ENCODE results near the gene PLCH1.

PLCH1 gene

GRCh38 chr3:155744626-155745324, at the start of gene PLCH1:
PLCH1 (minus strand) TSS chr3:155745071; CDS start chr3:155704224, 40,847 bp downstream.
- TF ChIP-seq FOXP2 (optimal IDR thresholded peaks at IDR 0.05; ENCODE audit: control extremely low read depth, extremely low read length, insufficient read depth) = no peak
- no peak for TF ChIP-seq EZH2 (IDR thresholded peaks at IDR 0.05)
- TF ChIP-seq POLR2AphosphoS5 (IDR thresholded peaks at IDR 0.05; ENCODE audit: borderline replicate concordance, low read depth, low read length) = peak; percentile 75; the same call in 1 of the 2 replicates
- Histone ChIP-seq H3K9me3 (ENCODE audit: low read depth, low read length) (no peaks in the 10 kb centered on the region), H3K27ac (no peak within 1 kb of the TSS), H3K9ac (ENCODE audit: insufficient read length) (peak within 1 kb of the TSS; percentile 69), H3K4me3 (peak within 1 kb of the TSS; percentile 89), H3K36me3 (ENCODE audit: insufficient read depth, low read length) (no peaks in the 10 kb centered on the region)
- DNase-seq (ENCODE audit: low read depth, low spot score) = peak; percentile 44

- no peak for DNase-seq (ENCODE audit: low read depth, low spot score)
- H3K9me3 ChIP-seq (ENCODE audit: low read depth, low read length) = no peaks in the 10 kb centered on the region
- H3K4me3 ChIP-seq = no peak overlapping the region
- H3K36me3 ChIP-seq (ENCODE audit: insufficient read depth, low read length) = peaks cover 22% of the 10 kb centered on the region; the same call in 1 of the 2 replicates
- no peak overlapping the region for H3K27ac ChIP-seq
- TF ChIP-seq FOXP2 (optimal IDR thresholded peaks at IDR 0.05; ENCODE audit: control extremely low read depth, extremely low read length, insufficient read depth) (no peak), POLR2AphosphoS5 (IDR thresholded peaks at IDR 0.05; ENCODE audit: borderline replicate concordance, low read depth, low read length) (no peak), EZH2 (IDR thresholded peaks at IDR 0.05) (no peak)
- H3K9ac ChIP-seq (ENCODE audit: insufficient read length) = no peak overlapping the region
Observed at GRCh38 chr3:155792532-155792931, 47.7 kb upstream of the PLCH1 start.

GRCh38 chr3:155791190-155791589, 46.3 kb upstream of the PLCH1 start:
- Histone ChIP-seq H3K36me3 (ENCODE audit: insufficient read depth, low read length) (peaks cover 19% of the 10 kb centered on the region; the same call in 1 of the 2 replicates), H3K4me3 (no peak overlapping the region), H3K9ac (ENCODE audit: insufficient read length) (no peak overlapping the region), H3K27ac (no peak overlapping the region), H3K9me3 (ENCODE audit: low read depth, low read length) (no peaks in the 10 kb centered on the region)
- no peak for DNase-seq (ENCODE audit: low read depth, low spot score)
- no peak for TF ChIP-seq FOXP2 (optimal IDR thresholded peaks at IDR 0.05; ENCODE audit: control extremely low read depth, extremely low read length, insufficient read depth)
- TF ChIP-seq POLR2AphosphoS5 (IDR thresholded peaks at IDR 0.05; ENCODE audit: borderline replicate concordance, low read depth, low read length) = no peak
- TF ChIP-seq EZH2 (IDR thresholded peaks at IDR 0.05) = no peak

GRCh38 chr3:155790272-155790925, 45.5 kb upstream of the PLCH1 start:
- TF ChIP-seq POLR2AphosphoS5 (IDR thresholded peaks at IDR 0.05; ENCODE audit: borderline replicate concordance, low read depth, low read length) (no peak), EZH2 (IDR thresholded peaks at IDR 0.05) (no peak), FOXP2 (optimal IDR thresholded peaks at IDR 0.05; ENCODE audit: control extremely low read depth, extremely low read length, insufficient read depth) (no peak)
- H3K9me3 ChIP-seq (ENCODE audit: low read depth, low read length) = no peaks in the 10 kb centered on the region
- no peak overlapping the region for H3K27ac ChIP-seq
- peaks cover 17% of the 10 kb centered on the region; the same call in 1 of the 2 replicates for H3K36me3 ChIP-seq (ENCODE audit: insufficient read depth, low read length)
- no peak overlapping the region for H3K9ac ChIP-seq (ENCODE audit: insufficient read length)
- DNase-seq (ENCODE audit: low read depth, low spot score) = no peak
- H3K4me3 ChIP-seq = no peak overlapping the region

- peaks cover 13% of the 10 kb centered on the region for H3K36me3 ChIP-seq (ENCODE audit: insufficient read depth, low read length)
Observed at GRCh38 chr3:155785662-155786295, 40.9 kb upstream of the PLCH1 start.

DNA sequence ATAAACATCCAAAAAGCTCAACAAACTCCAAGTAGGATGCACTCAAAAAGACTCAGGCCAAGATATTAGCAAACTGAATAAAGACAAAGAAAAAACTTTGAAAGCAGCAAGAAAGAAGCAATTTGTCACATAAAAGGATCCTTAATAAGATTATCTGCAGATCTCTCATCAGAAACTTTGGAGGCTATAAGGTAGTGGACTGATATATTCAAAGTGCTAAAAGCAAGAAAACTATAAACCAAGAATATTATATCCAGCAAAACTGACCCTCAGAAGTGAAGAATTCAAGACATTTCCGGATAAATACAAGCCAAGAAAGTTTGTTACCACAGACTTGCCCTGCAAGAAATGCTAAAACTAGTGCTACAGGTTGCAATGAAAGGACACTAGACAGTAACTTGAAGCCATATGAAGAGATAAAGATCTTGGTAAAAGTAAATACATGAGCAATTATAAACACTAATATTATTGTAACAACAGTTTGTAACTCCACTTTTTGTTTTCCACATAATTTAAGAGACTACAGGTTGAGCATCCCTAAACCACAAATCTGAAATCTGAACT, 37.6 kb upstream of the PLCH1 start:
- Histone ChIP-seq H3K36me3 (ENCODE audit: insufficient read depth, low read length) (peaks cover 12% of the 10 kb centered on the region), H3K9ac (ENCODE audit: insufficient read length) (no peak overlapping the region), H3K9me3 (ENCODE audit: low read depth, low read length) (0 out of 2 replicates have a peak, but pooled peaks cover 5% of the 10 kb centered on the region), H3K4me3 (no peak overlapping the region), H3K27ac (no peak overlapping the region)
- no peak for DNase-seq (ENCODE audit: low read depth, low spot score)
- no peak for TF ChIP-seq POLR2AphosphoS5 (IDR thresholded peaks at IDR 0.05; ENCODE audit: borderline replicate concordance, low read depth, low read length)
- no peak for TF ChIP-seq EZH2 (IDR thresholded peaks at IDR 0.05)
- TF ChIP-seq FOXP2 (optimal IDR thresholded peaks at IDR 0.05; ENCODE audit: control extremely low read depth, extremely low read length, insufficient read depth) = no peak

More at GRCh38 chr3:155785662-155786295, 40.9 kb upstream of the PLCH1 start:
- Histone ChIP-seq H3K9me3 (ENCODE audit: low read depth, low read length) (0 out of 2 replicates have a peak, but pooled peaks cover 5% of the 10 kb centered on the region), H3K4me3 (no peak overlapping the region), H3K27ac (no peak overlapping the region), H3K9ac (ENCODE audit: insufficient read length) (no peak overlapping the region)
- DNase-seq (ENCODE audit: low read depth, low spot score) = no peak
- no peak for TF ChIP-seq EZH2 (IDR thresholded peaks at IDR 0.05)
- no peak for TF ChIP-seq FOXP2 (optimal IDR thresholded peaks at IDR 0.05; ENCODE audit: control extremely low read depth, extremely low read length, insufficient read depth)
- no peak for TF ChIP-seq POLR2AphosphoS5 (IDR thresholded peaks at IDR 0.05; ENCODE audit: borderline replicate concordance, low read depth, low read length)

DNA sequence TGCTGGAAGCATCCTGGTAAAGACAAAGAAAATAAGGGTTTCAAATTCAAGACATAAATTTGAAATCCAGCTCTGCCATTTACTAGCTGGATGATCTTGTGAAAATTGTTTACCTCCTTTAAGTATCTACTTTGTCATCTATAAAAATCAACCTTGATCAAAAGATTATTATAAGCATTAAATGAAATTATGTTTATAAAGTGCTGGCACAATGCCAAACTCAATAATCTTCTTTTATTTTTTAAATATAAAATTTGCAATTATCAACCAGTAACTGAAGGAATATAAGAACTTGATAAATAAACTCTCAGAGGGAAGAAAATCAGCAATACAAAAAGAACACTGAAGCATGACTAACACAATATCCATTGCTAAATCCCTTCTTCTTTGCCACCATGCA, 35.4 kb upstream of the PLCH1 start:
- 0 out of 2 replicates have a peak, but pooled peaks cover 5% of the 10 kb centered on the region for H3K9me3 ChIP-seq (ENCODE audit: low read depth, low read length)
- DNase-seq (ENCODE audit: low read depth, low spot score) = no peak
- H3K9ac ChIP-seq (ENCODE audit: insufficient read length) = no peak overlapping the region
- TF ChIP-seq FOXP2 (optimal IDR thresholded peaks at IDR 0.05; ENCODE audit: control extremely low read depth, extremely low read length, insufficient read depth) (no peak), EZH2 (IDR thresholded peaks at IDR 0.05) (no peak), POLR2AphosphoS5 (IDR thresholded peaks at IDR 0.05; ENCODE audit: borderline replicate concordance, low read depth, low read length) (no peak)
- no peak overlapping the region for H3K4me3 ChIP-seq
- H3K27ac ChIP-seq = no peak overlapping the region
- peaks cover 12% of the 10 kb centered on the region for H3K36me3 ChIP-seq (ENCODE audit: insufficient read depth, low read length)

GRCh38 chr3:155778462-155778861, 33.6 kb upstream of the PLCH1 start:
- H3K36me3 ChIP-seq (ENCODE audit: insufficient read depth, low read length) = peaks cover 14% of the 10 kb centered on the region
- no peak for DNase-seq (ENCODE audit: low read depth, low spot score)
- no peak overlapping the region for H3K4me3 ChIP-seq
- H3K27ac ChIP-seq = peak overlapping the region; percentile 38; the same call in 1 of the 2 replicates
- H3K9ac ChIP-seq (ENCODE audit: insufficient read length) = no peak overlapping the region
- H3K9me3 ChIP-seq (ENCODE audit: low read depth, low read length) = 0 out of 2 replicates have a peak, but pooled peaks cover 5% of the 10 kb centered on the region
- TF ChIP-seq POLR2AphosphoS5 (IDR thresholded peaks at IDR 0.05; ENCODE audit: borderline replicate concordance, low read depth, low read length) = no peak
- no peak for TF ChIP-seq FOXP2 (optimal IDR thresholded peaks at IDR 0.05; ENCODE audit: control extremely low read depth, extremely low read length, insufficient read depth)
- no peak for TF ChIP-seq EZH2 (IDR thresholded peaks at IDR 0.05)
